ENCODE data around the gene UHRF1.

DNA sequence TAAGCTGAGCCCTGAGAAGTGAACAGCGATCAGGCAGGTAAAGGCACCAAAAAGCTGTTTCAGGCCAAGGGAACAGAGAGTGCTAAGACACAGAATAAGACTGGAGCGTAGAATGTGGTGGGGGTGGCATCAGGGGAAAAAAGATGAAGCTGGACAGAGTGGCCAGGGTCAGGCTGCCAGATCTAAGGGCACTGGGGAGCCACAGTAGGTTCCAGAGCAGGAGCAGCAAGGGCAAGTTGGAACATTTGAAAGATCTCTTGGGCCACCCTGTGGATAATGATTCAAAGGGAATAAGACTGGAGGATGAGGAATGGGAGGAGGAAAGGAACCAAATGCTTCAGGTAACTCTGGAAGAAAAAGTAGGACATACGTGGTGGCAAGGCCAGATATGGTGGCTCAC is 35.4 kb upstream of the UHRF1 start:
- TF ChIP-seq CTCF (IDR thresholded peaks at IDR 0.05; ENCODE audit: low read depth, low read length, poor library complexity, severe bottlenecking) (no peak), EZH2phosphoT487 (IDR thresholded peaks at IDR 0.05; ENCODE audit: borderline replicate concordance, low read length) (no peak)
